ENCODE measurements around the gene SMARCD2. TPM values are rescaled to one million over a fixed set of nuclear protein-coding genes. Genes with fewer than 3 reads are reported as not detected.

SMARCD2 gene
- total RNA-seq, 4 donors from 2014 or later: 235 to 310 (median 272) TPM

DNA sequence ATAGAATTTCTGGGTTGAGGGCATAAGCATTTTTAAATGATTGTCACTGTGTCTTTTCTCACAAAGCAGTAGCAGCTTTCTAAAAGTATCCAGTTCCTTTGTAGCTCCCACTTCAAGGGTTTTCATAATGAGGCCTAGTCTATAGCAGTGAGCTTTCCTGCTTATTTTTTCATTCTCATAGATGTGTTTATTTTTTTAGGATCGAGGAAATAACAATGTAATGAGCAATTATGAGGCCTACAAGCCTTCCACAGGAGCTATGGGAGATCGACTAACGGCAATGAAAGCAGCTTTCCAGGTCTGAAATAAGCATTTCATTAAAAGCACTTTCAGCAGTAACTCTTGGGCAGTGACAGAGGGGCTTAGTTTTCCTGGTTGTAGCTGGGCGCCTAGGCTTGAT lies 25.8 kb downstream of the SMARCD2 start:
- TF ChIP-seq POLR2A (IDR thresholded peaks at IDR 0.05): no peak
- TF ChIP-seq, protein P1, sequence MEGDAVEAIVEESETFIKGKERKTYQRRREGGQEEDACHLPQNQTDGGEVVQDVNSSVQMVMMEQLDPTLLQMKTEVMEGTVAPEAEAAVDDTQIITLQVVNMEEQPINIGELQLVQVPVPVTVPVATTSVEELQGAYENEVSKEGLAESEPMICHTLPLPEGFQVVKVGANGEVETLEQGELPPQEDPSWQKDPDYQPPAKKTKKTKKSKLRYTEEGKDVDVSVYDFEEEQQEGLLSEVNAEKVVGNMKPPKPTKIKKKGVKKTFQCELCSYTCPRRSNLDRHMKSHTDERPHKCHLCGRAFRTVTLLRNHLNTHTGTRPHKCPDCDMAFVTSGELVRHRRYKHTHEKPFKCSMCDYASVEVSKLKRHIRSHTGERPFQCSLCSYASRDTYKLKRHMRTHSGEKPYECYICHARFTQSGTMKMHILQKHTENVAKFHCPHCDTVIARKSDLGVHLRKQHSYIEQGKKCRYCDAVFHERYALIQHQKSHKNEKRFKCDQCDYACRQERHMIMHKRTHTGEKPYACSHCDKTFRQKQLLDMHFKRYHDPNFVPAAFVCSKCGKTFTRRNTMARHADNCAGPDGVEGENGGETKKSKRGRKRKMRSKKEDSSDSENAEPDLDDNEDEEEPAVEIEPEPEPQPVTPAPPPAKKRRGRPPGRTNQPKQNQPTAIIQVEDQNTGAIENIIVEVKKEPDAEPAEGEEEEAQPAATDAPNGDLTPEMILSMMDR (IDR thresholded peaks at IDR 0.05): no peak
- DNase-seq (ENCODE audit: low spot score in 2 of 2): no peak
- 90 to 91% methylated on average over 4 of the region's 4 CpGs for WGBS, 2 donors
- H3K4me3 ChIP-seq (ENCODE audit: low read depth, poor library complexity, severe bottlenecking): no peak overlapping the region
- intact Hi-C loops (cut with DNase I; ENCODE audit: low total_unique reads): no loop called here

DNA sequence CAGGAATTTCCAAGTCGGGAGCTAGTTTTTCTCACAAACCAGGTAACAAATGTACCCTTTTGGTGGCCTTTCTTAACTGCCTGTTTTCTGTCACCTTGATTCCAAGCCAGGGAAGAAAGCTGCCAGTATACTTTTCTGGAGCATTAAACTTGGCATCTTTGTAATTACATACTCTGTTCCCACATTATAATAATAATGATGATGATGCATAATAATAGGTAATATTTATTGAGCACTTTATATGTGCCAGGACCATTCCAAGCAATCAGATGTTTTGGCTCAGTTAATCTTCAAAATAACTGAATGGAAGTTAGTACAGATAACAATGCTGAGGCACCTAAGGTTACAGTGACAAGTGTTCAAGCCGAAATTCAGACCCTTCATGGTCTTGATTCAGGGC lies 26.4 kb downstream of the SMARCD2 start:
- DNase-seq (ENCODE audit: low spot score in 2 of 2): no peak
- intact Hi-C loops (cut with DNase I; ENCODE audit: low total_unique reads): no loop called here
- 89 to 90% methylated on average over 2 of the region's 2 CpGs for WGBS, 2 donors
- TF ChIP-seq, protein P1 (IDR thresholded peaks at IDR 0.05): no peak
- no peak for TF ChIP-seq POLR2A (IDR thresholded peaks at IDR 0.05)
- no peak overlapping the region for H3K4me3 ChIP-seq (ENCODE audit: low read depth, poor library complexity, severe bottlenecking)

DNA sequence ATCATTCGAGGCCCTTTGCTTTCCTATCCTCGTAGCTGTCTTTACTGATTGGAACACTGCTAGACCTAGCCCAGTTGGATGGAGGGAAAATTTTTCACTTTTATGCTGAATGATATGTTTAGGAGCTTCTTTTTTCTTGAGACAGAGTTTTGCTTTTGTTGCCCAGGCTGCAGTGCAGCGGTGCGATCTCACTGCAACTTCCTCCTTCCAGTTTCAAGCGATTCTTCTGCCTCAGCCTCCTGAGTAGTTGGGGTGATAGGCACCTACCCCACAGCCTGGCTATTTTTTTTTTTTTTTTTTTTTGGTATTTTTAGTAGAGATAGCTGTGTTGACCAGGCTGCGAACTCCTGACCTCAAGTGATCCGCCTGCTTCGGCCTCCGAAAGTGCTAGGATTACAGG lies 32.5 kb downstream of the SMARCD2 start:
- 82 to 85% methylated on average over 9 of the region's 9 CpGs for WGBS, 2 donors
- H3K4me3 ChIP-seq (ENCODE audit: low read depth, poor library complexity, severe bottlenecking): no peak overlapping the region
- no peak for DNase-seq (ENCODE audit: low spot score in 2 of 2)
- TF ChIP-seq POLR2A (IDR thresholded peaks at IDR 0.05): no peak
- TF ChIP-seq, protein P1 (IDR thresholded peaks at IDR 0.05): no peak
- intact Hi-C loops (cut with DNase I; ENCODE audit: low total_unique reads): no loop called here

DNA sequence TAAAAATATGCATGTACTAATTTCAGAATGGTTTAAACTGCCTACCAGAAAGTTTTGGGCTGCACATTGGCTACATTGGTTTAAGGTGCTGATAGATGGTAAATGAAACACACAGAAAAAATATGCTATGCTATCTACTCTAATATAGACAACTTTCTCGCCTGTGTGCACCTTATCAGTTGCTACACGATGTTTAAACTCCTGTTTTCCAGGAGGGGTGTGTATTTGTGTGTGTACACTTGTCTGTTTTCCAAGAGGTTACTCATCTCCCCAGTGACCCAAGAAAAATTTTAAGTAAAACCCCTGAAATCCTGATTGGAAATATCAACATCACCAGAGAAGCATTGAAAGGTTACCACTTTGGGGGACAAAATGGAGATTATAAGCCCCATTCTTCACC lies 36.9 kb downstream of the SMARCD2 start:
- WGBS, 2 donors: 77 to 79% methylated on average over 2 of the region's 2 CpGs
- H3K4me3 ChIP-seq (ENCODE audit: low read depth, poor library complexity, severe bottlenecking): no peak overlapping the region
- DNase-seq (ENCODE audit: low spot score in 2 of 2): no peak
- intact Hi-C loops (cut with DNase I; ENCODE audit: low total_unique reads): no loop called here
- TF ChIP-seq POLR2A (IDR thresholded peaks at IDR 0.05): no peak
- TF ChIP-seq, protein P1 (IDR thresholded peaks at IDR 0.05): no peak

DNA sequence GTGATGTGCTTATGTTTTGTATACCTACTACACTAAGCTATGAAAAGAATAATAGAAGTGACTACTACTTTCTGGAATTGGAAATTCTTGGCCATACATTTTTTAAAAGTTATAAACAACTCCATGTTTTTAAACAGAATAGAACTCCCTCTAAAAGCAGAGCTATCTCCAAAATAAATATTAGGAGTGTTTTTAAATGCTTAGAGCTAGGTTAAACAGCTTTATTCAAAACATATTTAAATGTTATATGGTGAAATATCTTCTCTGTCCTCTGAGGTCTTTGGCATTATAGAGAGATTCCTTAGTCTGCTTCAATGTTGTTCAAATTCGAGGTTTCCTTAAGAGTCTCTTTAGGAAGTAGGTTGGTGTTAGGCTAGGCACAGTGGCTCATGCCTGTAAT lies 38.2 kb downstream of the SMARCD2 start:
- TF ChIP-seq POLR2A (IDR thresholded peaks at IDR 0.05): no peak
- TF ChIP-seq, protein P1 (IDR thresholded peaks at IDR 0.05): no peak
- intact Hi-C loops (cut with DNase I; ENCODE audit: low total_unique reads): no loop called here
- no peak overlapping the region for H3K4me3 ChIP-seq (ENCODE audit: low read depth, poor library complexity, severe bottlenecking)
- no peak for DNase-seq (ENCODE audit: low spot score in 2 of 2)
- WGBS, 2 donors: 71 to 95% methylated on average over 1 of the region's 1 CpG

DNA sequence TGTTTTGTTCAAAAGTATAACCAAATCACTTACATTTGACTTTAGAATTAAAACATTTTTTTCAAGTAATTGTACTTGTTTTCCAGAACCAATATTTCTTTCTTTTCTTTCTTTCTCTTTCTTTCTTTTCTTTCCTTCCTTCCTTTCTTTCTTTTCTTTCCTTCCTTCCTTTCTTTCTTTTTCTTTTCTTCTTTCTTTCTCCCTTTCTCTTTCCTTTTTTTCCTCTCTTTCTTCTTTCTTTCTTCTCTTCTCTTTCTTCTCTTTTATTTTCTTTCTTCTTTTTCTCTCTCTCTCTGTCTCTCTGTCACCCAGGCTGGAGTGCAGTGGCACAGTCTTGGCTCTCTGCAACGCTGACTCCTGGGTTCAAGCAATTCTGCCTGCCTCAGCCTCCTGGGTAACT lies 41.7 kb downstream of the SMARCD2 start:
- TF ChIP-seq POLR2A (IDR thresholded peaks at IDR 0.05): no peak
- TF ChIP-seq, protein P1 (IDR thresholded peaks at IDR 0.05): no peak
- DNase-seq (ENCODE audit: low spot score in 2 of 2): no peak
- intact Hi-C loops (cut with DNase I; ENCODE audit: low total_unique reads): no loop called here
- no peak overlapping the region for H3K4me3 ChIP-seq (ENCODE audit: low read depth, poor library complexity, severe bottlenecking)
- WGBS, 2 donors: 96 to 100% methylated on average over 1 of the region's 1 CpG
